Thymus (tissue), 11 donors: ENCODE measurements around the gene MMP10. TPM values are rescaled to one million over a fixed set of nuclear protein-coding genes. Genes with fewer than 3 reads are reported as not detected.

ENCODE experiments used
- DNase-seq, 9 donors: peaks; one replicate each; pipeline ENCODE4 v3.0.0-alpha.2; 2013; ENCODE audit warnings: low spot score in 9 of 9, low read depth in 6 of 9, missing footprints in 1 of 9
- H3K27ac ChIP-seq, 2 donors: one replicate each; pipeline ENCODE4 v1.5.1; 2013; ENCODE audit warnings: control low read depth in 1 of 2, low read depth in 1 of 2, low read length in 1 of 2, mild to moderate bottlenecking in 1 of 2, moderate library complexity in 1 of 2
- H3K27me3 ChIP-seq, 2 donors: one replicate each; pipeline ENCODE4 v1.5.1; 2013; ENCODE audit warnings: low read length in 1 of 2; ENCODE audit not compliant: control insufficient read depth in 2 of 2, insufficient read depth in 1 of 2
- H3K36me3 ChIP-seq, 2 donors: one replicate each; pipeline ENCODE4 v1.5.1; 2013; ENCODE audit warnings: low read length in 1 of 2, mild to moderate bottlenecking in 1 of 2, moderate library complexity in 1 of 2; ENCODE audit not compliant: control insufficient read depth in 2 of 2, insufficient read depth in 2 of 2
- H3K4me1 ChIP-seq, 2 donors: one replicate each; pipeline ENCODE4 v1.5.1; 2013; ENCODE audit warnings: low read length in 2 of 2; ENCODE audit not compliant: control insufficient read depth in 2 of 2, insufficient read depth in 2 of 2
- H3K4me3 ChIP-seq, 2 donors: one replicate each; pipeline ENCODE4 v1.5.1; 2013; ENCODE audit warnings: low read length in 2 of 2, control low read depth in 1 of 2, mild to moderate bottlenecking in 1 of 2
- H3K9me3 ChIP-seq, 2 donors: one replicate each; pipeline ENCODE4 v1.5.1; 2013; ENCODE audit warnings: low read length in 1 of 2, mild to moderate bottlenecking in 1 of 2; ENCODE audit not compliant: control insufficient read depth in 2 of 2, insufficient read depth in 1 of 2
- WGBS: extraction: QIAGEN DNeasy Blood & Tissue Kit; methylation state at CpG from one replicate; pipeline ENCODE4 v1.1.7; 2013; 5-methylcytosine and 5-hydroxymethylcytosine counted together
- polyA plus RNA-seq: library from polyadenylated mRNA; stranded (reverse); fragments of 200-250 nt; gene quantifications from one replicate; pipeline ENCODE4 v1.2.3, GENCODE V29; 2013
- total RNA-seq: library from RNA; stranded (reverse); fragments of 120-200 nt; gene quantifications from one replicate; pipeline ENCODE4 v1.2.4, GENCODE V29; 2013
- donor health status: healthy.

Gene MMP10
- total and polyA plus RNA-seq, 2 donors = 0.52 to 23.8 TPM

- WGBS = 95% methylated on average over 3 of the region's 3 CpGs
Measured at GRCh38 chr11:102806296-102806695, 25.9 kb upstream of the MMP10 start.

GRCh38 chr11:102802341-102802740, 21.9 kb upstream of the MMP10 start:
- no peak overlapping the region for H3K27ac ChIP-seq
- 20% methylated on average over 2 of the region's 2 CpGs for WGBS
- no peaks in the 10 kb centered on the region for H3K36me3 ChIP-seq
- H3K4me3 ChIP-seq = no peak overlapping the region
- no peaks in the 10 kb centered on the region for H3K4me1 ChIP-seq
- H3K27me3 ChIP-seq = no peaks in the 10 kb centered on the region
- peak in 1 of 9 donors; percentile 19 for DNase-seq
- no peaks in the 10 kb centered on the region for H3K9me3 ChIP-seq

More at GRCh38 chr11:102806296-102806695, 25.9 kb upstream of the MMP10 start:
- no peaks in the 10 kb centered on the region for H3K36me3 ChIP-seq
- H3K9me3 ChIP-seq = peaks cover 0 to 3% of the 10 kb centered on the region in 2 donors
- no peaks in the 10 kb centered on the region for H3K4me1 ChIP-seq
- H3K4me3 ChIP-seq = no peak overlapping the region
- H3K27me3 ChIP-seq = no peaks in the 10 kb centered on the region
- DNase-seq = no peak
- H3K27ac ChIP-seq = no peak overlapping the region

GRCh38 chr11:102800767-102801166, 20.3 kb upstream of the MMP10 start:
- WGBS = 87% methylated on average over 4 of the region's 4 CpGs
- no peaks in the 10 kb centered on the region for H3K36me3 ChIP-seq
- DNase-seq = no peak
- H3K4me3 ChIP-seq = no peak overlapping the region
- no peaks in the 10 kb centered on the region for H3K4me1 ChIP-seq
- H3K27ac ChIP-seq = no peak overlapping the region
- H3K27me3 ChIP-seq = no peaks in the 10 kb centered on the region
- no peaks in the 10 kb centered on the region for H3K9me3 ChIP-seq

GRCh38 chr11:102799681-102800340, 19.4 kb upstream of the MMP10 start:
- Histone ChIP-seq H3K27ac (no peak overlapping the region), H3K27me3 (no peaks in the 10 kb centered on the region)
- no peak for DNase-seq

GRCh38 chr11:102798012-102798746, 17.8 kb upstream of the MMP10 start, which contains the start of gene MMP1:
Gene MMP1, minus strand, starts transcription at chr11:102798160. Its CDS starts 68 bp downstream, at chr11:102798092.
- no peaks in the 10 kb centered on the region for H3K36me3 ChIP-seq
- H3K27me3 ChIP-seq = no peaks in the 10 kb centered on the region
- no peak within 1 kb of the TSS for H3K27ac ChIP-seq
- no peaks in the 10 kb centered on the region for H3K4me1 ChIP-seq
- no peak for DNase-seq
- 96% methylated on average over 7 of the region's 7 CpGs for WGBS
- H3K4me3 ChIP-seq = no peak within 1 kb of the TSS
- no peaks in the 10 kb centered on the region for H3K9me3 ChIP-seq

More at GRCh38 chr11:102799681-102800340, 19.4 kb upstream of the MMP10 start:
- H3K9me3 ChIP-seq = no peaks in the 10 kb centered on the region
- WGBS = 88% methylated on average over 6 of the region's 6 CpGs
- no peaks in the 10 kb centered on the region for H3K36me3 ChIP-seq
- no peaks in the 10 kb centered on the region for H3K4me1 ChIP-seq
- no peak overlapping the region for H3K4me3 ChIP-seq

GRCh38 chr11:102794382-102794781, 14.0 kb upstream of the MMP10 start:
- H3K9me3 ChIP-seq = no peaks in the 10 kb centered on the region
- H3K36me3 ChIP-seq = no peaks in the 10 kb centered on the region
- no peak overlapping the region for H3K4me3 ChIP-seq
- H3K27ac ChIP-seq = no peak overlapping the region
- peak in 1 of 9 donors; percentile 18 for DNase-seq
- no peaks in the 10 kb centered on the region for H3K4me1 ChIP-seq
- H3K27me3 ChIP-seq = no peaks in the 10 kb centered on the region

- Histone ChIP-seq H3K36me3 (no peaks in the 10 kb centered on the region), H3K4me1 (no peaks in the 10 kb centered on the region)
- WGBS = 95% methylated on average over 6 of the region's 6 CpGs
Measured at GRCh38 chr11:102793677-102794290, 13.4 kb upstream of the MMP10 start.

GRCh38 chr11:102792604-102793003, 12.2 kb upstream of the MMP10 start:
- Histone ChIP-seq H3K4me1 (no peaks in the 10 kb centered on the region), H3K36me3 (no peaks in the 10 kb centered on the region), H3K9me3 (no peaks in the 10 kb centered on the region), H3K27me3 (no peaks in the 10 kb centered on the region), H3K27ac (no peak overlapping the region), H3K4me3 (no peak overlapping the region)
- WGBS = 94% methylated on average over 5 of the region's 5 CpGs
- DNase-seq = no peak

More at GRCh38 chr11:102793677-102794290, 13.4 kb upstream of the MMP10 start:
- Histone ChIP-seq H3K9me3 (no peaks in the 10 kb centered on the region), H3K27me3 (no peaks in the 10 kb centered on the region), H3K4me3 (no peak overlapping the region), H3K27ac (no peak overlapping the region)
- no peak for DNase-seq
